Islet of Langerhans (tissue), 1 donor: ENCODE data around the gene LRRC32.
"Not testable (repeated sequence)": the region's sequence is repeated elsewhere in the genome, so short reads cannot be mapped to it uniquely, and the experiment has no call there.

Source experiments
- FAIRE-seq: peaks from one replicate; lab custom pipeline; 2011; peaks lifted over from hg19 to GRCh38; lab: Jason Lieb, UNC

The LRRC32 gene

DNA sequence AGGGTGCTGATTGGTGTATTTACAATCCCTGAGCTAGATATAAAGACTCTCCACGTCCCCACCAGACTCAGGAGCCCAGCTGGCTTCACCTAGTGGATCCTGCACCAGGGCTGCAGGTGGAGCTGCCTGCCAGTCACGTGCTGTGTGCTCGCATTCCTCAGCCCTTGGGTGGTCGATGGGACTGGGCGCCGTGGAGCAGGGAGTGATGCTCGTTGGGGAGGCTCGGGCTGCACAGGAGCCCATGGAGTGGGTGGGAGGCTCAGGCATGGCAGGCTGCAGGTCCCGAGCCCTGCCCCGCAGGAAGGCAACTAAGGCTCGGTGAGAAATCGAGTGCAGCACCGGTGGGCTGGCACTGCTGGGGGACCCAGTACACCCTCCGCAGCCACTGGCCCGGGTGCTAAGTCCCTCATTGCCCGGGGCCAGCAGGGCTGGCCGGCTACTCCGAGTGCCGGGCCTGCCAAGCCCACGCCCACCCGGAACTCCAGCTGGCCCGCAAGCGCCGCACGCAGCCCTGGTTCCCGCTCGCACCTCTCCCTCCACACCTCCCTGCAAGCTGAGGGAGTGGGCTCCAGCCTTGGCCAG lies 61.6 kb downstream of the LRRC32 start:
- not testable (repeated sequence) for FAIRE-seq

GRCh38 chr11:76608228-76608627 lies 62.3 kb downstream of the LRRC32 start:
- FAIRE-seq, result not testable (repeated sequence)
